Panc1 (cell line): ENCODE measurements around the gene KIF1A. TPM values are rescaled to one million over a fixed set of nuclear protein-coding genes. Genes with fewer than 3 reads are reported as not detected.

Source experiments
- ATAC-seq: fragments of 200-7000 bp; cut with Tn5 transposase; 2 replicates; pipeline ENCODE4 v1.9.1; 2020; ENCODE audit warnings: mild to moderate bottlenecking, moderate library complexity
- BruUV-seq: library from RNA; stranded (reverse); fragments of 400-500 nt; replicated peaks from 2 replicates; lab custom pipeline; 2021; lab: Mats Ljungman, UMichigan
- CTCF ChIA-PET: fragments of 300-600 bp; sonication (Branson Sonifier 250); formaldehyde crosslinking; loops from one replicate; lab custom pipeline; 2022; ENCODE audit warnings: antibody characterized with exemption; lab: Charles Lee
- POLR2A ChIA-PET: fragments of 300-600 bp; sonication (Branson Sonifier 250); formaldehyde crosslinking; loops from one replicate; lab custom pipeline; 2022; ENCODE audit warnings: antibody characterized with exemption; lab: Charles Lee
- DNase-seq: peaks from one replicate; pipeline ENCODE4 v3.0.0-alpha.2; 2010; ENCODE audit warnings: low read depth, low spot score
- H3K27ac ChIP-seq: 2 replicates; pipeline ENCODE4 v1.5.1; 2011; ENCODE audit warnings: mild to moderate bottlenecking, low read length, inconsistent platforms
- H3K27me3 ChIP-seq: fragments of 200-500 bp; sonication (Bioruptor generic); 2 replicates; pipeline ENCODE4 v1.6.0; 2014; ENCODE audit warnings: low read length, inconsistent platforms; ENCODE audit not compliant: control insufficient read depth, insufficient read depth
- H3K36me3 ChIP-seq: fragments of 200-500 bp; sonication (Bioruptor generic); 2 replicates; pipeline ENCODE4 v1.5.1; 2014; ENCODE audit warnings: inconsistent platforms, mild to moderate bottlenecking, low read length, moderate library complexity; ENCODE audit not compliant: control insufficient read depth, insufficient read depth
- H3K4me1 ChIP-seq: 2 replicates; pipeline ENCODE4 v1.5.1; 2011; ENCODE audit warnings: inconsistent platforms, mild to moderate bottlenecking, low read length, moderate library complexity; ENCODE audit not compliant: control insufficient read depth, insufficient read depth
- H3K4me3 ChIP-seq, 2 experiments: 2 replicates each; pipeline ENCODE4 v1.5.1; 2011 to 2012; ENCODE audit warnings: low read depth in 2 of 2, low read length in 2 of 2, mild to moderate bottlenecking in 2 of 2, inconsistent platforms in 1 of 2, moderate library complexity in 1 of 2
- H3K9me3 ChIP-seq: fragments of 200-500 bp; sonication (Bioruptor generic); 2 replicates; pipeline ENCODE4 v1.5.1; 2014; ENCODE audit warnings: low read depth, mild to moderate bottlenecking, inconsistent platforms, low read length, moderate library complexity; ENCODE audit not compliant: control insufficient read depth, insufficient read depth
- CTCF ChIP-seq: fragments of 450-650 bp; IDR thresholded peaks from 2 replicates; pipeline ENCODE4 v1.5.1; 2017; ENCODE audit warnings: mild to moderate bottlenecking
- POLR2AphosphoS5 ChIP-seq: IDR thresholded peaks from 2 replicates; pipeline ENCODE4 v1.6.1; 2012; ENCODE audit warnings: mild to moderate bottlenecking, low read depth, low read length, moderate library complexity
- REST ChIP-seq, 2 experiments: IDR thresholded peaks; 2 replicates each; pipeline ENCODE4 v1.6.1; 2011 to 2012; ENCODE audit warnings: low read depth in 2 of 2, control low read depth in 1 of 2, low read length in 1 of 2, mild to moderate bottlenecking in 1 of 2, moderate library complexity in 1 of 2; ENCODE audit not compliant: insufficient read depth in 1 of 2
- SIN3A ChIP-seq: IDR thresholded peaks from 2 replicates; pipeline ENCODE4 v1.6.1; 2012; ENCODE audit warnings: low read depth, mild to moderate bottlenecking, low read length, moderate library complexity, borderline replicate concordance; ENCODE audit not compliant: insufficient read depth
- TCF7L2 ChIP-seq: IDR thresholded peaks from 2 replicates; pipeline ENCODE4 v1.6.1; 2011; ENCODE audit warnings: mild to moderate bottlenecking, low read depth, low read length, inconsistent platforms
- in situ Hi-C: cut with HindIII; loops from 2 replicates; pipeline ENCODE4 v1.10.0; 2016; ENCODE audit warnings: low sequenced_read_pairs, low pct_unique_long_range_greater_than_20kb
- intact Hi-C: fragments of 100-400 bp; cut with micrococcal nuclease; formaldehyde crosslinking; loops from one replicate; pipeline ENCODE4 v1.10.0; 2022; ENCODE audit not compliant: unreplicated experiment
- total RNA-seq: library from RNA; stranded (reverse); gene quantifications from one replicate; pipeline ENCODE4 v1.2.1, GENCODE V29; 2021; ENCODE audit not compliant: unreplicated experiment

KIF1A gene
- total RNA-seq, 1 experiment from 2014 or later, result 132 TPM

- BruUV-seq, result no TSS peak
- intact Hi-C loops, result no loop called here
- TF ChIP-seq POLR2AphosphoS5 (no peak), CTCF (no peak), TCF7L2 (no peak), SIN3A (no peak), REST (IDR thresholded peaks at IDR 0.05; ENCODE audit: insufficient read depth in 1 of 2, low read depth in 2 of 2, low read length in 1 of 2) (no peak)
Measured at GRCh38 chr2:240778426-240778825, 41.6 kb downstream of the KIF1A start.

GRCh38 chr2:240777456-240778212 is 42.4 kb downstream of the KIF1A start:
- in situ Hi-C loops (no loop called here), intact Hi-C loops (no loop called here)
- Histone ChIP-seq H3K4me1 (no peaks in the 10 kb centered on the region), H3K27ac (no peak overlapping the region), H3K27me3 (no peaks in the 10 kb centered on the region), H3K9me3 (no peaks in the 10 kb centered on the region), H3K4me3 (no peak overlapping the region), H3K36me3 (peaks cover 2% of the 10 kb centered on the region)
- no peak for DNase-seq
- ChIA-PET POLR2A (no interaction called here), CTCF (no interaction called here)
- BruUV-seq, result no TSS peak
- no peak for TF ChIP-seq REST (IDR thresholded peaks at IDR 0.05; ENCODE audit: insufficient read depth in 1 of 2, low read depth in 2 of 2, low read length in 1 of 2)
- no peak for TF ChIP-seq TCF7L2
- TF ChIP-seq POLR2AphosphoS5, result no peak
- no peak for TF ChIP-seq CTCF
- TF ChIP-seq SIN3A, result no peak
- no peak for ATAC-seq

More at GRCh38 chr2:240778426-240778825, 41.6 kb downstream of the KIF1A start:
- H3K4me1 ChIP-seq, result no peaks in the 10 kb centered on the region
- DNase-seq (no peak), ATAC-seq (no peak)
- ChIA-PET POLR2A (no interaction called here), CTCF (no interaction called here)
- H3K4me3 ChIP-seq, result no peak overlapping the region
- H3K36me3 ChIP-seq, result peaks cover 2% of the 10 kb centered on the region
- no peaks in the 10 kb centered on the region for H3K27me3 ChIP-seq
- in situ Hi-C loops, result no loop called here
- no peaks in the 10 kb centered on the region for H3K9me3 ChIP-seq
- H3K27ac ChIP-seq, result no peak overlapping the region
